Measurements from ENCODE around the gene COL18A1.

DNA sequence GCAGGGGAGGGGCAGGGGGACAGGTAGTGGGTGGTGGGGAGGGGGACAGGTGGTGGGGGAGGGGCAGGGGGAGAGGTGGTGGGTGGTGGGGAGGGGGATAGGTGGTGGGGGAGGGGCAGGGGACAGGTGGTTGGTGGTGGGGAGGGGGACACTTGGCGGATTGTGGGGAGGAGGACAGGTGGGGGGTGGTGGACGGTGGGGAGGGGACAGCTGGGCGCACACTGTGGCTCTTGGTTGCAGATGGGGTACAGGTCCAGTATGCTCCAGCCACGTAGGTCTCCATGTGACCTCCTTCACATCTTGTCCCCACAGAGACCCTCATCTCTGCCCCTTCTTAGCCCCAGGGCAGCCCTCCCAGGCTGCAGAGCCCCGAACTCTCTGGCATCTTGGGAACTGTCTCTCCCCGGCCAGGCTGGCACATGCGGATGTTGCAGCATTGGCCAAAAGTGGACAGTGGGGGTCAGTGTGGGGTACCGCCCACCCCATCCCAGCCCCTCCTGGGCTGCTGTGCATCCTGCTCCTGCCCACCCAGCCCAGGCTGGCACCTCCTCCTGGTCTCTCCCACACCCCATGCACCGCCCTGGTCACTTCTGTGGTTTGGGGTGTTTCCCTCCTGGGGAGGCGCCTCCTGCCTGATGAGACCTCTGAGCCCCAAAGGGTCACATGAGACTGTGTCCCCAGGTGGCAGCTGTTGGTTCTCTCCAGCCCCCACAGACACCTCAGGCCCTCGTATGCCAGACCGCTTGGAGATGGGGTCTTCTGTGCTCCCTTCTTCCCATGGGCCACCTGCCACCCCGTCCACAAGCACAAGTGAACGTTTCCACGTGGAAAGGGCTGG, 144.9 kb downstream of the COL18A1 start:
- TF ChIP-seq, protein P1, sequence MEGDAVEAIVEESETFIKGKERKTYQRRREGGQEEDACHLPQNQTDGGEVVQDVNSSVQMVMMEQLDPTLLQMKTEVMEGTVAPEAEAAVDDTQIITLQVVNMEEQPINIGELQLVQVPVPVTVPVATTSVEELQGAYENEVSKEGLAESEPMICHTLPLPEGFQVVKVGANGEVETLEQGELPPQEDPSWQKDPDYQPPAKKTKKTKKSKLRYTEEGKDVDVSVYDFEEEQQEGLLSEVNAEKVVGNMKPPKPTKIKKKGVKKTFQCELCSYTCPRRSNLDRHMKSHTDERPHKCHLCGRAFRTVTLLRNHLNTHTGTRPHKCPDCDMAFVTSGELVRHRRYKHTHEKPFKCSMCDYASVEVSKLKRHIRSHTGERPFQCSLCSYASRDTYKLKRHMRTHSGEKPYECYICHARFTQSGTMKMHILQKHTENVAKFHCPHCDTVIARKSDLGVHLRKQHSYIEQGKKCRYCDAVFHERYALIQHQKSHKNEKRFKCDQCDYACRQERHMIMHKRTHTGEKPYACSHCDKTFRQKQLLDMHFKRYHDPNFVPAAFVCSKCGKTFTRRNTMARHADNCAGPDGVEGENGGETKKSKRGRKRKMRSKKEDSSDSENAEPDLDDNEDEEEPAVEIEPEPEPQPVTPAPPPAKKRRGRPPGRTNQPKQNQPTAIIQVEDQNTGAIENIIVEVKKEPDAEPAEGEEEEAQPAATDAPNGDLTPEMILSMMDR (IDR thresholded peaks at IDR 0.05 in 4 of 5, conservative IDR thresholded peaks at IDR 0.05 in 1 of 5) = no peak
- no peak for TF ChIP-seq POLR2A (IDR thresholded peaks at IDR 0.05)
